ENCODE data around the gene CPM. TPM values are rescaled to one million over a fixed set of nuclear protein-coding genes. Genes with fewer than 3 reads are reported as not detected.

The CPM gene
- total RNA-seq, 3 donors from 2014 or later (not counting 1 experiment from before 2014, with no cell fraction given): 0.25 to 1.6 (median 0.68) TPM

GRCh38 chr12:68855771-68856170, 77.2 kb downstream of the CPM start:
- no peak overlapping the region for H3K4me3 ChIP-seq (ENCODE audit: low read length)
- H3K9me3 ChIP-seq (ENCODE audit: control insufficient read depth, insufficient read depth, low read length): no peaks in the 10 kb centered on the region
- no peak overlapping the region for H3K27ac ChIP-seq (ENCODE audit: low read length)
- peaks cover 4 to 10% of the 10 kb centered on the region in 2 donors for H3K27me3 Mint-ChIP-seq (ENCODE audit: low read depth in 2 of 2)
- intact Hi-C loops (cut with micrococcal nuclease): no loop called here
- DNase-seq (no peak), ATAC-seq (no peak)
- H3K36me3 ChIP-seq (ENCODE audit: control insufficient read depth, insufficient read depth, low read length): no peaks in the 10 kb centered on the region
- no peaks in the 10 kb centered on the region for H3K9me3 Mint-ChIP-seq
- TF ChIP-seq CTCF (IDR thresholded peaks at IDR 0.05): no peak
- H3K27ac Mint-ChIP-seq: no peak overlapping the region
- H3K4me1 ChIP-seq (ENCODE audit: control insufficient read depth, insufficient read depth, low read length): no peaks in the 10 kb centered on the region
- H3K27me3 ChIP-seq (ENCODE audit: control insufficient read depth, insufficient read depth, low read length): peaks cover 2% of the 10 kb centered on the region
- 94% methylated on average over 7 of the region's 8 CpGs for WGBS (ENCODE audit: insufficient coverage)
- no peaks in the 10 kb centered on the region for H3K36me3 Mint-ChIP-seq
- no peak overlapping the region for H3K4me3 Mint-ChIP-seq
- H3K4me1 Mint-ChIP-seq: no peaks in the 10 kb centered on the region

- H3K36me3 ChIP-seq (ENCODE audit: control insufficient read depth, insufficient read depth, low read length): no peaks in the 10 kb centered on the region
- Mint-ChIP-seq H3K4me3 (no peak overlapping the region), H3K9me3 (no peaks in the 10 kb centered on the region), H3K27ac (no peak overlapping the region), H3K4me1 (no peaks in the 10 kb centered on the region), H3K36me3 (no peaks in the 10 kb centered on the region), H3K27me3 (ENCODE audit: low read depth in 2 of 2) (peaks cover 3 to 5% of the 10 kb centered on the region in 2 donors)
- ATAC-seq (no peak), DNase-seq (no peak)
- WGBS (ENCODE audit: insufficient coverage): 92% methylated on average over 3 of the region's 3 CpGs
- H3K9me3 ChIP-seq (ENCODE audit: control insufficient read depth, insufficient read depth, low read length): no peaks in the 10 kb centered on the region
- no peak overlapping the region for H3K4me3 ChIP-seq (ENCODE audit: low read length)
- H3K27ac ChIP-seq (ENCODE audit: low read length): no peak overlapping the region
- no peak for TF ChIP-seq CTCF (IDR thresholded peaks at IDR 0.05)
- intact Hi-C loops (cut with micrococcal nuclease): no loop called here
- peaks cover 1% of the 10 kb centered on the region for H3K27me3 ChIP-seq (ENCODE audit: control insufficient read depth, insufficient read depth, low read length)
- no peaks in the 10 kb centered on the region for H3K4me1 ChIP-seq (ENCODE audit: control insufficient read depth, insufficient read depth, low read length)
These were observed 77.9 kb downstream of the CPM start for GRCh38 chr12:68855111-68855510.

- Histone ChIP-seq H3K27me3 (ENCODE audit: control insufficient read depth, insufficient read depth, low read length) (no peaks in the 10 kb centered on the region), H3K4me3 (ENCODE audit: low read length) (no peak overlapping the region), H3K36me3 (ENCODE audit: control insufficient read depth, insufficient read depth, low read length) (no peaks in the 10 kb centered on the region), H3K9me3 (ENCODE audit: control insufficient read depth, insufficient read depth, low read length) (no peaks in the 10 kb centered on the region), H3K27ac (ENCODE audit: low read length) (no peak overlapping the region), H3K4me1 (ENCODE audit: control insufficient read depth, insufficient read depth, low read length) (no peaks in the 10 kb centered on the region)
- no peaks in the 10 kb centered on the region for H3K4me1 Mint-ChIP-seq
- intact Hi-C loops (cut with micrococcal nuclease): no loop called here
- H3K27me3 Mint-ChIP-seq (ENCODE audit: low read depth in 2 of 2): no peaks in the 10 kb centered on the region
- H3K4me3 Mint-ChIP-seq: no peak overlapping the region
- 92% methylated on average over 3 of the region's 3 CpGs for WGBS (ENCODE audit: insufficient coverage)
- no peak for ATAC-seq
- no peak overlapping the region for H3K27ac Mint-ChIP-seq
- H3K9me3 Mint-ChIP-seq: no peaks in the 10 kb centered on the region
- no peak for TF ChIP-seq CTCF (IDR thresholded peaks at IDR 0.05)
- H3K36me3 Mint-ChIP-seq: no peaks in the 10 kb centered on the region
- no peak for DNase-seq
These were observed 78.4 kb downstream of the CPM start for GRCh38 chr12:68854554-68854953.

- Histone ChIP-seq H3K4me3 (ENCODE audit: low read length) (no peak overlapping the region), H3K36me3 (ENCODE audit: control insufficient read depth, insufficient read depth, low read length) (no peaks in the 10 kb centered on the region), H3K9me3 (ENCODE audit: control insufficient read depth, insufficient read depth, low read length) (no peaks in the 10 kb centered on the region), H3K27ac (ENCODE audit: low read length) (no peak overlapping the region), H3K27me3 (ENCODE audit: control insufficient read depth, insufficient read depth, low read length) (no peaks in the 10 kb centered on the region), H3K4me1 (ENCODE audit: control insufficient read depth, insufficient read depth, low read length) (no peaks in the 10 kb centered on the region)
- Mint-ChIP-seq H3K27ac (no peak overlapping the region), H3K9me3 (no peaks in the 10 kb centered on the region), H3K36me3 (no peaks in the 10 kb centered on the region), H3K4me3 (no peak overlapping the region), H3K27me3 (ENCODE audit: low read depth in 2 of 2) (no peaks in the 10 kb centered on the region), H3K4me1 (no peaks in the 10 kb centered on the region)
- intact Hi-C loops (cut with micrococcal nuclease): no loop called here
- WGBS (ENCODE audit: insufficient coverage): 93% methylated on average over 2 of the region's 2 CpGs
- ATAC-seq (no peak), DNase-seq (no peak)
- no peak for TF ChIP-seq CTCF (IDR thresholded peaks at IDR 0.05)
These were observed 78.9 kb downstream of the CPM start for GRCh38 chr12:68854078-68854468.

Data from natural killer cell (primary cell).